GM13976 (cell line): ENCODE measurements around the gene IRF3.
A peak's percentile ranks its signal among the peaks of the same experiment; 100 is the strongest.

ENCODE experiments used
- DNase-seq: peaks from one replicate; pipeline ENCODE4 v3.0.0; 2012; ENCODE audit warnings: low spot score
- CTCF ChIP-seq: IDR thresholded peaks from 2 replicates; pipeline ENCODE4 v1.5.1; 2012; ENCODE audit warnings: borderline replicate concordance, mild to moderate bottlenecking; ENCODE audit not compliant: insufficient read depth; ENCODE audit errors: extremely low read depth, missing control alignments, control extremely low read depth
- in situ Hi-C: fragments of 300-500 bp; cut with MboI; formaldehyde crosslinking; loops from one replicate; pipeline ENCODE4 v1.12.0; 2022; ENCODE audit warnings: low sequenced_read_pairs, mixed read lengths, inconsistent platforms; ENCODE audit not compliant: unreplicated experiment

The IRF3 gene

GRCh38 chr19:49691243-49692146 lies 25.8 kb upstream of the IRF3 start:
- no peak for TF ChIP-seq CTCF
- in situ Hi-C loops = no loop called here
- no peak for DNase-seq

GRCh38 chr19:49690656-49691242 lies 25.1 kb upstream of the IRF3 start, which contains the start of gene CPT1C:
TSS of gene CPT1C (plus strand) at chr19:49691116. CDS start at chr19:49692253, 1,137 bp downstream.
- in situ Hi-C loops = no loop called here
- TF ChIP-seq CTCF = no peak
- peak; percentile 73 for DNase-seq

GRCh38 chr19:49690079-49690655 lies 24.5 kb upstream of the IRF3 start:
- in situ Hi-C loops = no loop called here
- DNase-seq = no peak
- no peak for TF ChIP-seq CTCF

GRCh38 chr19:49689133-49690078 lies 23.7 kb upstream of the IRF3 start, which contains the start of gene ADM5:
TSS of gene ADM5 (plus strand) at chr19:49689594. CDS start at chr19:49689838, 244 bp downstream.
- peak; percentile 54 for TF ChIP-seq CTCF
- DNase-seq = peak; percentile 73

GRCh38 chr19:49688531-49689132 lies 23.0 kb upstream of the IRF3 start:
- no peak for DNase-seq
- no peak for TF ChIP-seq CTCF
- in situ Hi-C loops = no loop called here

More at GRCh38 chr19:49689133-49690078, 23.7 kb upstream of the IRF3 start, which contains the start of gene ADM5:
- in situ Hi-C loops = no loop called here
